PC-3 (cell line): ENCODE measurements around the gene SPDEF. TPM values are rescaled to one million over a fixed set of nuclear protein-coding genes. Genes with fewer than 3 reads are reported as not detected.

ENCODE experiments used
- ATAC-seq: fragments of 200-7000 bp; cut with Tn5 transposase; 2 replicates; pipeline ENCODE4 v1.9.1; 2020; ENCODE audit warnings: mild to moderate bottlenecking, moderate library complexity
- BruUV-seq: library from RNA; stranded (reverse); fragments of 400-500 nt; replicated peaks from 2 replicates; lab custom pipeline; 2021; lab: Mats Ljungman, UMichigan
- CTCF ChIA-PET: fragments of 300-600 bp; sonication (Branson Sonifier 250); formaldehyde crosslinking; loops from one replicate; lab custom pipeline; 2022; ENCODE audit warnings: antibody characterized with exemption; lab: Charles Lee
- POLR2A ChIA-PET: fragments of 300-600 bp; sonication (Branson Sonifier 250); formaldehyde crosslinking; loops from one replicate; lab custom pipeline; 2022; ENCODE audit warnings: antibody characterized with exemption; ENCODE audit not compliant: unreplicated experiment; lab: Charles Lee
- DNase-seq: peaks from one replicate; pipeline ENCODE4 v3.0.0-alpha.2; 2015
- H2AFZ ChIP-seq: fragments of 300-600 bp; sonication (generic); 2 replicates; pipeline ENCODE4 v1.6.0; 2016; ENCODE audit warnings: antibody characterized with exemption, low read length
- H3F3A ChIP-seq: fragments of 300-600 bp; sonication (generic); one replicate; pipeline ENCODE4 v1.6.0; 2017; ENCODE audit warnings: antibody characterized with exemption, low read length, control low read depth, mild to moderate bottlenecking; ENCODE audit not compliant: unreplicated experiment
- H3K27ac ChIP-seq: fragments of 300-600 bp; sonication (generic); 2 replicates; pipeline ENCODE4 v1.5.1; 2016; ENCODE audit warnings: mild to moderate bottlenecking, low read length
- H3K27me3 ChIP-seq: fragments of 300-600 bp; sonication (generic); 2 replicates; pipeline ENCODE4 v1.6.1; 2016; ENCODE audit warnings: low read length, mixed read lengths
- H3K36me3 ChIP-seq: fragments of 300-600 bp; sonication (generic); 2 replicates; pipeline ENCODE4 v1.6.1; 2016; ENCODE audit warnings: low read depth, mixed run types, low read length, mixed read lengths
- H3K4me1 ChIP-seq: fragments of 300-600 bp; sonication (generic); 2 replicates; pipeline ENCODE4 v1.5.1; 2016; ENCODE audit warnings: low read length; ENCODE audit not compliant: insufficient read depth
- H3K4me2 ChIP-seq: fragments of 300-600 bp; sonication (generic); 2 replicates; pipeline ENCODE4 v1.6.0; 2016; ENCODE audit warnings: low read length
- H3K4me3 ChIP-seq: fragments of 300-600 bp; sonication (generic); 2 replicates; pipeline ENCODE4 v1.5.1; 2016; ENCODE audit warnings: mild to moderate bottlenecking, low read length, mixed read lengths
- H3K79me2 ChIP-seq: fragments of 300-600 bp; sonication (generic); 2 replicates; pipeline ENCODE4 v1.6.1; 2017; ENCODE audit warnings: low read length, mixed read lengths
- H3K9ac ChIP-seq: fragments of 300-600 bp; sonication (generic); 2 replicates; pipeline ENCODE4 v1.6.0; 2016; ENCODE audit warnings: mild to moderate bottlenecking, low read length
- H3K9me2 ChIP-seq: fragments of 300-600 bp; sonication (generic); replicated peaks from 2 replicates; pipeline ENCODE4 v1.6.1; 2016; ENCODE audit warnings: mixed run types, low read length, mixed read lengths
- H3K9me3 ChIP-seq: fragments of 300-600 bp; sonication (generic); 2 replicates; pipeline ENCODE4 v1.6.1; 2016; ENCODE audit warnings: low read length, mixed read lengths
- H4K20me1 ChIP-seq: fragments of 300-600 bp; sonication (generic); 2 replicates; pipeline ENCODE4 v1.6.1; 2016; ENCODE audit warnings: low read length, mixed read lengths
- CTCF ChIP-seq: fragments of 300-600 bp; sonication (generic); conservative IDR thresholded peaks from 2 replicates; pipeline ENCODE4 v1.5.1; 2017; ENCODE audit warnings: antibody characterized with exemption, low read depth, mild to moderate bottlenecking, low read length
- EZH2 ChIP-seq: fragments of 300-600 bp; sonication (generic); IDR thresholded peaks from one replicate; pipeline ENCODE4 v1.6.1; 2017; ENCODE audit warnings: antibody characterized with exemption, mild to moderate bottlenecking, low read length; ENCODE audit not compliant: unreplicated experiment
- EZH2phosphoT487 ChIP-seq: fragments of 300-600 bp; sonication (generic); IDR thresholded peaks from 2 replicates; pipeline ENCODE4 v1.6.1; 2018; ENCODE audit warnings: mild to moderate bottlenecking, antibody characterized with exemption, low read length, borderline replicate concordance
- intact Hi-C: fragments of 100-400 bp; cut with micrococcal nuclease; formaldehyde crosslinking; loops from 2 replicates; pipeline ENCODE4 v1.9.0; 2023
- total RNA-seq: library from RNA; depleted of rRNA; stranded (reverse); fragments of >200 nt; gene quantifications from 2 replicates; pipeline ENCODE4 v1.2.3, GENCODE V29; 2014

The SPDEF gene
- total RNA-seq, 1 experiment from 2014 or later = 190 TPM

GRCh38 chr6:34600101-34600500 is 44.0 kb upstream of the SPDEF start:
- Histone ChIP-seq H3F3A (peaks cover 4% of the 10 kb centered on the region), H3K27me3 (no peaks in the 10 kb centered on the region), H3K79me2 (peaks cover 69% of the 10 kb centered on the region), H3K36me3 (no peaks in the 10 kb centered on the region), H2AFZ (no peak overlapping the region), H3K9me2 (no peaks in the 10 kb centered on the region), H3K9ac (no peak overlapping the region), H3K9me3 (no peaks in the 10 kb centered on the region), H4K20me1 (peaks cover 11% of the 10 kb centered on the region), H3K27ac (no peak overlapping the region), H3K4me3 (no peak overlapping the region), H3K4me1 (peaks cover 60% of the 10 kb centered on the region), H3K4me2 (no peak overlapping the region)
- BruUV-seq = no TSS peak
- intact Hi-C loops = no loop called here
- ChIA-PET CTCF (no interaction called here), POLR2A (no interaction called here)
- TF ChIP-seq EZH2phosphoT487 (no peak), EZH2 (no peak), CTCF (no peak)
- ATAC-seq (no peak), DNase-seq (no peak)

- Histone ChIP-seq H3K4me1 (peaks cover 58% of the 10 kb centered on the region), H3K36me3 (no peaks in the 10 kb centered on the region), H3K9me2 (no peaks in the 10 kb centered on the region), H3K9me3 (no peaks in the 10 kb centered on the region), H3K9ac (no peak overlapping the region), H4K20me1 (peaks cover 11% of the 10 kb centered on the region), H3K27me3 (no peaks in the 10 kb centered on the region), H3K4me3 (no peak overlapping the region), H3K4me2 (peak overlapping the region; percentile 30; the same call in 1 of the 2 replicates), H3K79me2 (peaks cover 75% of the 10 kb centered on the region), H2AFZ (no peak overlapping the region), H3K27ac (no peak overlapping the region), H3F3A (peaks cover 4% of the 10 kb centered on the region)
- POLR2A ChIA-PET = no interaction called here
- BruUV-seq = no TSS peak
- CTCF ChIA-PET = no interaction called here
- TF ChIP-seq CTCF (no peak), EZH2phosphoT487 (no peak), EZH2 (no peak)
- intact Hi-C loops = no loop called here
- DNase-seq (peak; percentile 24), ATAC-seq (peak; percentile 51)
These were observed 42.6 kb upstream of the SPDEF start for GRCh38 chr6:34598712-34599111.

- H3K79me2 ChIP-seq = peaks cover 81% of the 10 kb centered on the region
- H3K9ac ChIP-seq = no peak overlapping the region
- TF ChIP-seq EZH2 = no peak
- TF ChIP-seq CTCF = no peak
- no peak for TF ChIP-seq EZH2phosphoT487
- ATAC-seq = peak; percentile 61
- H3K27ac ChIP-seq = no peak overlapping the region
- H3K36me3 ChIP-seq = no peaks in the 10 kb centered on the region
- no peak overlapping the region for H3K4me3 ChIP-seq
- ChIA-PET POLR2A (interaction anchor here (1.2 kb wide), 1 partner anchor 13 kb away, joined by 3 read pairs; no protein-coding TSS in a partner anchor), CTCF (interaction anchor here (0.6 kb wide), 1 partner anchor 61 kb away, joined by 3 read pairs; no protein-coding TSS in a partner anchor)
- no peaks in the 10 kb centered on the region for H3K9me3 ChIP-seq
- H3F3A ChIP-seq = peaks cover 4% of the 10 kb centered on the region
- peaks cover 9% of the 10 kb centered on the region for H4K20me1 ChIP-seq
- no TSS peak for BruUV-seq
- intact Hi-C loops = no loop called here
- H3K27me3 ChIP-seq = no peaks in the 10 kb centered on the region
- H2AFZ ChIP-seq = no peak overlapping the region
- H3K4me1 ChIP-seq = peaks cover 49% of the 10 kb centered on the region
- peak overlapping the region; percentile 3; the same call in 1 of the 2 replicates for H3K4me2 ChIP-seq
- H3K9me2 ChIP-seq = no peaks in the 10 kb centered on the region
- peak; percentile 55 for DNase-seq
These were observed 41.6 kb upstream of the SPDEF start for GRCh38 chr6:34597605-34598353.
